Glutamatergic neuron (in vitro differentiated cells): ENCODE measurements around the gene KLK4. TPM values are rescaled to one million over a fixed set of nuclear protein-coding genes. Genes with fewer than 3 reads are reported as not detected.
"Not testable (repeated sequence)": the region's sequence is repeated elsewhere in the genome, so short reads cannot be mapped to it uniquely, and the experiment has no call there.

Experiments used
- DNase-seq: peaks from one replicate; pipeline ENCODE4 v3.0.0; 2022
- H3K27ac Mint-ChIP-seq: one replicate; pipeline ENCODE4 v1.8.0; 2020; ENCODE audit warnings: mild to moderate bottlenecking, mixed read lengths, inconsistent platforms; ENCODE audit not compliant: unreplicated experiment
- H3K27me3 Mint-ChIP-seq: one replicate; pipeline ENCODE4 v1.8.0; 2020; ENCODE audit warnings: mild to moderate bottlenecking, moderate library complexity, mixed read lengths, inconsistent platforms; ENCODE audit not compliant: unreplicated experiment
- H3K36me3 Mint-ChIP-seq: one replicate; pipeline ENCODE4 v1.8.0; 2020; ENCODE audit warnings: mild to moderate bottlenecking, mixed read lengths, inconsistent platforms; ENCODE audit not compliant: unreplicated experiment
- H3K4me1 Mint-ChIP-seq: one replicate; pipeline ENCODE4 v1.8.0; 2020; ENCODE audit warnings: mild to moderate bottlenecking, low read depth, mixed read lengths, inconsistent platforms; ENCODE audit not compliant: unreplicated experiment
- H3K4me3 Mint-ChIP-seq: one replicate; pipeline ENCODE4 v1.8.0; 2020; ENCODE audit warnings: mild to moderate bottlenecking, mixed read lengths, inconsistent platforms; ENCODE audit not compliant: unreplicated experiment
- H3K9me3 Mint-ChIP-seq: one replicate; pipeline ENCODE4 v1.8.0; 2020; ENCODE audit warnings: mild to moderate bottlenecking, moderate library complexity, mixed read lengths, inconsistent platforms; ENCODE audit not compliant: unreplicated experiment
- total RNA-seq: library from RNA; stranded (reverse); fragmentation: NEBNext Ultra II Directional; extraction: Animal tissue kit (Norgen Biotek cat#: 25700); gene quantifications from one replicate; pipeline ENCODE4 v1.2.1, GENCODE V29; 2021; ENCODE audit not compliant: unreplicated experiment
- TF ChIP-seq, protein P1 (sequence below): fragments of 200-600 bp; sonication (generic); IDR thresholded peaks from one replicate; pipeline ENCODE4 v1.5.0; 2021; ENCODE audit not compliant: partially characterized antibody, unreplicated experiment

The KLK4 gene
- total RNA-seq, 1 donor from 2014 or later = 0.66 TPM

DNA sequence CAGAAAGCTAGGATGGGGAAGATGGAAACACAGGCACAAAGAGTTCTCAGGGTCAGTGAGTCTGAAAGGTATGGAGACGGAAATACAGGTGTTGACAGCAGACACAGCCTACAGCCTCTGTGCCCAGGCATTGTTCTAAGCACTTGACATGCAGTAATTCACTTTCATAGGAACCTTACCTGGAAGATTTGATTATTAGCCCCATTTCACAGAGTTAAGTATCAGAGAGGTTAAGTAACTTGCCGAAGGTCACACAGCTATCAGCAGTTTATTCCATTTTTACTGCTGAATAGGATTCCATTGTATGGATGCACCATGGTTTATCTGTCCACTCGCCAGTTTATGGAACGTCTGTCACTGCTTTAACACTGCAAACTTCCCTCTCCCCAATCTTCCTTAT is 13.2 kb downstream of the KLK4 start:
- H3K27ac Mint-ChIP-seq = no peak overlapping the region
- H3K36me3 Mint-ChIP-seq = no peaks in the 10 kb centered on the region
- no peaks in the 10 kb centered on the region for H3K4me1 Mint-ChIP-seq
- TF ChIP-seq, protein P1, sequence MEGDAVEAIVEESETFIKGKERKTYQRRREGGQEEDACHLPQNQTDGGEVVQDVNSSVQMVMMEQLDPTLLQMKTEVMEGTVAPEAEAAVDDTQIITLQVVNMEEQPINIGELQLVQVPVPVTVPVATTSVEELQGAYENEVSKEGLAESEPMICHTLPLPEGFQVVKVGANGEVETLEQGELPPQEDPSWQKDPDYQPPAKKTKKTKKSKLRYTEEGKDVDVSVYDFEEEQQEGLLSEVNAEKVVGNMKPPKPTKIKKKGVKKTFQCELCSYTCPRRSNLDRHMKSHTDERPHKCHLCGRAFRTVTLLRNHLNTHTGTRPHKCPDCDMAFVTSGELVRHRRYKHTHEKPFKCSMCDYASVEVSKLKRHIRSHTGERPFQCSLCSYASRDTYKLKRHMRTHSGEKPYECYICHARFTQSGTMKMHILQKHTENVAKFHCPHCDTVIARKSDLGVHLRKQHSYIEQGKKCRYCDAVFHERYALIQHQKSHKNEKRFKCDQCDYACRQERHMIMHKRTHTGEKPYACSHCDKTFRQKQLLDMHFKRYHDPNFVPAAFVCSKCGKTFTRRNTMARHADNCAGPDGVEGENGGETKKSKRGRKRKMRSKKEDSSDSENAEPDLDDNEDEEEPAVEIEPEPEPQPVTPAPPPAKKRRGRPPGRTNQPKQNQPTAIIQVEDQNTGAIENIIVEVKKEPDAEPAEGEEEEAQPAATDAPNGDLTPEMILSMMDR = no peak
- H3K27me3 Mint-ChIP-seq = peaks cover 9% of the 10 kb centered on the region
- H3K4me3 Mint-ChIP-seq = no peak overlapping the region
- no peak for DNase-seq
- no peaks in the 10 kb centered on the region for H3K9me3 Mint-ChIP-seq

- Mint-ChIP-seq H3K9me3 (no peaks in the 10 kb centered on the region), H3K36me3 (no peaks in the 10 kb centered on the region), H3K27me3 (peaks cover 10% of the 10 kb centered on the region), H3K27ac (no peak overlapping the region), H3K4me1 (no peaks in the 10 kb centered on the region), H3K4me3 (no peak overlapping the region)
- DNase-seq = no peak
- TF ChIP-seq, protein P1 = no peak
Measured at GRCh38 chr19:50897612-50898011, 13.6 kb downstream of the KLK4 start.

- Mint-ChIP-seq H3K27ac (no peak overlapping the region), H3K4me3 (no peak overlapping the region), H3K36me3 (no peaks in the 10 kb centered on the region), H3K9me3 (no peaks in the 10 kb centered on the region), H3K27me3 (peaks cover 12% of the 10 kb centered on the region), H3K4me1 (no peaks in the 10 kb centered on the region)
- DNase-seq = no peak
- TF ChIP-seq, protein P1 = no peak
Measured at GRCh38 chr19:50897191-50897607, 14.0 kb downstream of the KLK4 start.

DNA sequence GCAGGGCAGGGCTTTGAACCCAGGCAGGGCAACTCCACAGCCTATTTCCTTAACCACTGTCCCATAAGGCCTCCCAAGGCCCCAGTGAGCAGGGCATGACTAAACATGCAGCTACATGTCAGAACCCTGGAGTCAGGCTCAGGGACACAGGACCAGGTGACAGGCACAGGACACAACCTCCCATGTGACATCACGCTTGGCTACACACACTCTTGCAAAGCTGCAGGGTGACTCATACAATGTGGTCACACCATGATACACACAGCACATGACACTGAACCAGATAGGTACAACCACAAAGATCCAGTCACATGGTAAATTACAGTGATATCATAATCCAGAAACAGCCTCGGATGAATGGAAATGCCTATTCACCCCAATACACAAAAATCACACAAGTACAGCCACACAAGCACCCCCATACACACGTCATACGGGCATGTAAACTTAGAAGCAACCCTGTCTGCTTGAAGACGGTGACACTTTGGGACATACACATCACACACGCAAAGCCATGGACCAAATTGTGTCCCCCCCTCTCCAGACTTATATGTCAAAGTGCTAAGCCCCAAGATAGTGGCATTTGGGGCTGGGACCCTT is 14.5 kb downstream of the KLK4 start:
- Mint-ChIP-seq H3K4me3 (no peak overlapping the region), H3K4me1 (no peaks in the 10 kb centered on the region), H3K27me3 (peaks cover 12% of the 10 kb centered on the region), H3K27ac (no peak overlapping the region), H3K9me3 (no peaks in the 10 kb centered on the region), H3K36me3 (no peaks in the 10 kb centered on the region)
- DNase-seq = no peak
- TF ChIP-seq, protein P1 = no peak

GRCh38 chr19:50896089-50896590 is 15.1 kb downstream of the KLK4 start:
- not testable (repeated sequence) for H3K9me3 Mint-ChIP-seq, H3K4me1 Mint-ChIP-seq, H3K4me3 Mint-ChIP-seq, H3K27ac Mint-ChIP-seq, H3K36me3 Mint-ChIP-seq, DNase-seq
- H3K27me3 Mint-ChIP-seq = peaks cover 12% of the 10 kb centered on the region
